ENCODE results near the gene MC3R.
"Not testable (repeated sequence)": the region's sequence is repeated elsewhere in the genome, so short reads cannot be mapped to it uniquely, and the experiment has no call there.

Gene MC3R

DNA sequence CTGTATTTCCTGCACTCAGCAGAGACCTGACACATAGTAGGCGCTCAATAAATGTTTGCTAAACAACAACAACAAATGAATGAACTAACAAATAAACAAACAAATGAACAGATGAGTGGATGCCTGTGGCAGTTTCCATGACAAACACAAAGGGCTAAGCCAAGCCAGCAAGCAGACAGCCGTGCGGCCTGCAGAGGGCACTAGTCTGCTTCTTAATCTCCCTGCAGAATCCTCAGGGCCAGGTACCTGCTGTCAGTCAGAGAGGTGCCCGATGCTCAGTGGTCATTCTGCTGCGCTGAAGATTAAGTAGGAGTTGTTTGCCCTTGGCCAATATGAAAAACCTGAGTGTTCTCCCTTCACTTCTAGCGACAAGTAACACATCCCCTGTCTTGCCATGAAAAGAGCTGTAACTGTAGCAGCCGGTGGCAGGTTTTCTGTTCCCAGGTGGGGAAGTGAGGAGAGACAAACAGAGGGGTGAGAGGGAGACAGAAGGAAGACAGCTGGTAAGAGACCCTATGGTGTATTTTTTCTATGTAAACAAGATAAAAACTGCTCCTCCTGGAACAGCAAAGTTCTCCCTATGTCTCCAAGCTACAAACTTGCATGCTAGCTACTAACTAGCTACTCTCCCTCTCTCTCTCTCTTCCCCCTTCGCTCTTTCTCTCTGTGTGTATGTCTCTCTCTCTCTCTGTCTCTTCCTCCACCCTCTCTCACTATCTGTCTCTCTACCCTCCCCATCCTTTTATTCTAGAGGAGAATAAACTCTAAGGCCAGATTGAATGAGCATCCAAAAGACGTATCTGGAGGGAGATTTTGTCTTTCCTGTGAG, at the start of gene MC3R:
Gene MC3R, plus strand, starts transcription at position 779 of the 829 bp plus-strand sequence. CDS start 112 bp downstream, outside the sequence.
- no peaks in the 10 kb centered on the region for H3K36me3 Mint-ChIP-seq
- no peaks in the 10 kb centered on the region for H3K4me1 Mint-ChIP-seq
- no peaks in the 10 kb centered on the region for H3K9me3 Mint-ChIP-seq
- no peak within 1 kb of the TSS for H3K27ac Mint-ChIP-seq
- H3K27me3 Mint-ChIP-seq, result peaks cover 39% of the 10 kb centered on the region
- no peak within 1 kb of the TSS for H3K4me3 Mint-ChIP-seq

DNA sequence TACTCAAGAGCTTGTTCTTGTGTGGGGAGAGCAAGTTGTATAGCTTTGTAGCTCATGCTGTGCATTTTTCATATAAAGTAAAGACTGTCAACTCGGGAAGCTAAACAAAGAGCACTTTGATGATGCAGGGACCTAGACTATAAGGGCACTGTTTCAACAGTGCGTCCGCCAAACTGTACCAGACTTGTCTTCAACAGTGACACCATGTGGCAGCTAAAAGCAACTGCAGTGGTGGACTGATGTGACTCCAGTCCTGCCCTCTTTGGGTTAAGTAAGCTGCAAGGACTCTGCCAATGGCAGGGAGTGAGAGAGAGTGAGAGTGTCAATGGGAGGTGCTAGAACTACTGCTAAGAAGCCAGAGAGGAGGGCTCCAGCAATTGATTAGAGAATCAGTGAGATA, 48.1 kb upstream of the MC3R start:
- H3K36me3 Mint-ChIP-seq, result no peaks in the 10 kb centered on the region
- peak overlapping the region; percentile 9 for H3K27ac Mint-ChIP-seq
- peaks cover 1% of the 10 kb centered on the region for H3K27me3 Mint-ChIP-seq
- H3K4me1 Mint-ChIP-seq, result no peaks in the 10 kb centered on the region
- H3K9me3 Mint-ChIP-seq, result peaks cover 18% of the 10 kb centered on the region
- no peak overlapping the region for H3K4me3 Mint-ChIP-seq

DNA sequence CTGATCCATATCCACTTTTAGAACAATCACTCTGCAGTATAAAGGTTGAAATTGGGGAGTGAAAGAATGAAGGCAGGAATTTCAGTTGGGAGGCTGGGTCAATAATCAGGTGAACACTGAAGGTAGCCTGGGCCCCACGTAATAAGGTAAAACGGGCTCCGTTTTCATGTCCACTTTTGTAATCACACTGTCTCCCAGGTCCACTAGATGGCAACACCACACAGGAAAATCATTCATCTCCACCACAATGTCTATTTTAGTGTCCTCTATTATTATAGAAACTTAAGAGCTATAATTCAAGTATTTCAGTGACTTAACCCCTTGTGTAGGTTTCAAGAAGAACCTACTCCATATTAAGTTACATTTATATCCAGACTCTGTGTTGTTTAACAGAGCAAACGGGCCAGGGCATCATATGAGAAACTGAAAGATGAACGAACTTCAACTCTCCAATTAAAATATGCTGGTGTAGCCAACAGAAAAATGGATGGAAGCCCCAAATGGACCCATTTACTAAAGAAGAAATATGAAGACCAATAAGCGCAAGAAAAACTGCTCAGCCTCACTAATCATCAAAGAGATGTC, 45.9 kb upstream of the MC3R start:
- Mint-ChIP-seq H3K27ac (no peak overlapping the region), H3K4me1 (no peaks in the 10 kb centered on the region), H3K4me3 (no peak overlapping the region), H3K27me3 (peaks cover 1% of the 10 kb centered on the region), H3K9me3 (peaks cover 18% of the 10 kb centered on the region), H3K36me3 (no peaks in the 10 kb centered on the region)

DNA sequence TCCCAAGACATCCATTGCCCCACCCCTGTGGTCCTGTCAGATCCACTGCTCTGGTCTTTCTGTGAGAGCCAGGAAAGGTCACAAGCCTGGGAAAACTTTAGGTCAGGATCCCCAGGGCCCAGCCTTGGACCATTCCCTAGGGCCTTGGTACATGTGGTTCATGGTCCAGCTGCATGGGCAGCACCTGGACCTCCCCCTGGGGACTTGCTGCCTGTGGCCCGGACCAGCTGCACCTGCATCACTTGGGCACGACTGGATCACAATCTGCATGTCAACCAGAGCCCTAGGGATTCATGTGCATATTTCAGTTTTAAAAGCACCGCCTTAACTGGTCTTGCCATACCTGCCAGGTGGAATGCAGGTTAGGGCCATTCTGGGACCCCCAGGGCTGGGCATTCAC, 44.3 kb upstream of the MC3R start:
- Mint-ChIP-seq H3K27me3 (peaks cover 4% of the 10 kb centered on the region), H3K4me1 (no peaks in the 10 kb centered on the region), H3K9me3 (peaks cover 18% of the 10 kb centered on the region), H3K4me3 (no peak overlapping the region), H3K36me3 (no peaks in the 10 kb centered on the region), H3K27ac (no peak overlapping the region)

DNA sequence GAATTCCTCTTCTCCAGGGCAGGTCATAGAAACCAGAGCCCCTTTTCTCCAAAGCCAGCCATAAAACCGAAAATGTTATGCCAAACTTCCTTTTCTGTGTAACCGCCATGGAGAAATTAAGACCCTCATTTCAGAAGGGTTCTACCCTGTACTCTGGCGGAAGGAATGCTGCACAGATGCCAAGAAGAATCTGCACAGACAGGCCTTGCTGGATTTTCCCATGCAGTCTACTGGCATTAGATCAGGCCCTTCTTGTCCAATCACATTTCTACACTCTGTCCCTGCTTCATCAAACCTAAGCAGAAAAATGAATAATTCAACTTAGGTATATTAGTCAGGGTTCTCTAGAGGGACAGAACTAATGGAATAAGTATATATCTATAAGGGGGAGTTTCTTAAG, 43.2 kb upstream of the MC3R start:
- no peaks in the 10 kb centered on the region for H3K36me3 Mint-ChIP-seq

DNA sequence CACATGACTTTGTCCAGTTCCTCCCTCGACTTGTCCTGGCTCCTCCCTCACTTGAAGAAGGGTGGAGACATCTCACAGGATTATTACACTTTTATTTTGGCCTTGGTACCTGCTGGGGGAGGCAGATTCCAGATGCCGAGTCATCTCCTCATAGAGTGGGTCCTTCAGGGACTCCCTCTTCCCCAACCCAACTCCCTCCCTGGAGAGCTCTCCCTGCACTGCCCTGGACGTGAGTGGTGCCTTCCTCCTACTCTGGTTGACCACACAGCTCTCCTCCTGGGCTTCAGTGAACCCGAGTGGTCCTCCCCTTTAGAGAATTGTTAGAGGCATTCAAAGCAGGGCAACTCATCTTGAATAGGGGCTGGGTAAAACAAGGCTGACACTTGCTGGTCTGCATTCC, 40.9 kb upstream of the MC3R start:
- H3K4me1 Mint-ChIP-seq, result no peaks in the 10 kb centered on the region
- H3K9me3 Mint-ChIP-seq, result no peaks in the 10 kb centered on the region
- H3K27me3 Mint-ChIP-seq, result peaks cover 13% of the 10 kb centered on the region
- no peak overlapping the region for H3K27ac Mint-ChIP-seq
- H3K4me3 Mint-ChIP-seq, result no peak overlapping the region
- no peaks in the 10 kb centered on the region for H3K36me3 Mint-ChIP-seq

More for the DNA sequence above, 43.2 kb upstream of the MC3R start:
- Mint-ChIP-seq H3K27ac (no peak overlapping the region), H3K9me3 (peaks cover 10% of the 10 kb centered on the region), H3K4me1 (no peaks in the 10 kb centered on the region), H3K4me3 (no peak overlapping the region), H3K27me3 (peaks cover 7% of the 10 kb centered on the region)

DNA sequence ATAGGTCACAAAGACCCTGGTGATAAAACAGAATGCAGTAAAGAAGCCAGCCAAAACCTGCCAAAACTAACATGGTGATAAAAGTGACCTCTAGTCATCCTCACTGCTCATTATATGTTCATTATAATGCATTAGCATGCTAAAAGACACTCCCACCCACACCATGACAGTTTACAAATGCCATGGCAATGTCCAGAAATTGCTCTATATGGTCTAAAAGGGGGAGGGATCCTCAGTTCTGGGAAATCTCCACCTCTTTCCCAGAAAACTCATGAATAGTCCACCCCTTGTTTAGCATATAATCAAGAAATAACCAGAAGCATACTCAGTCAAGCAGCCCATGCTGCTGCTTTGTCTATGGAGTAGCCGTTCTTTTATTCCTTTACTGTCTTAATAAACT, 40.4 kb upstream of the MC3R start:
- no peaks in the 10 kb centered on the region for H3K9me3 Mint-ChIP-seq
- no peak overlapping the region for H3K4me3 Mint-ChIP-seq
- H3K27me3 Mint-ChIP-seq, result peaks cover 14% of the 10 kb centered on the region
- no peaks in the 10 kb centered on the region for H3K4me1 Mint-ChIP-seq
- no peak overlapping the region for H3K27ac Mint-ChIP-seq
- H3K36me3 Mint-ChIP-seq, result no peaks in the 10 kb centered on the region

DNA sequence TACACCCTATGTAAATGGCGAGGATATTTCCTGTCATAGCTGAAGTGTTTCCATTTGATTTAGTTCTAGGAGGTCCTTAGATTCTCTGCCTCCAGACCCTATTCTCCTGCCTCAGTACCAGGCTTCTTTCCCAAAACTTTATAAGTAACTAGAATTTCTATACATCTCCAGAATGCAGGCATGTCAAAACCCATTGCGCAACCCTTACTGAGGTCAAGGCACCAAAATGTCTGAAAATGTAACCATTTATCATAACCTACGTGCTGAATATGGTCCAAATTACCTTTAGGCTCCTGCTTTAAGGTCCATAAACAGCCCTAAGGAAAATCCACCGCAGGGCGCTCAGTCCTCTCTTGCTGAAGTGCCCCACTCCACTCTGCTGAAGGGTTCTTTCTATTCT, 37.5 kb upstream of the MC3R start:
- peaks cover 23% of the 10 kb centered on the region for H3K27me3 Mint-ChIP-seq
- peaks cover 9% of the 10 kb centered on the region for H3K9me3 Mint-ChIP-seq
- no peak overlapping the region for H3K4me3 Mint-ChIP-seq
- no peaks in the 10 kb centered on the region for H3K4me1 Mint-ChIP-seq
- H3K27ac Mint-ChIP-seq, result no peak overlapping the region
- no peaks in the 10 kb centered on the region for H3K36me3 Mint-ChIP-seq

DNA sequence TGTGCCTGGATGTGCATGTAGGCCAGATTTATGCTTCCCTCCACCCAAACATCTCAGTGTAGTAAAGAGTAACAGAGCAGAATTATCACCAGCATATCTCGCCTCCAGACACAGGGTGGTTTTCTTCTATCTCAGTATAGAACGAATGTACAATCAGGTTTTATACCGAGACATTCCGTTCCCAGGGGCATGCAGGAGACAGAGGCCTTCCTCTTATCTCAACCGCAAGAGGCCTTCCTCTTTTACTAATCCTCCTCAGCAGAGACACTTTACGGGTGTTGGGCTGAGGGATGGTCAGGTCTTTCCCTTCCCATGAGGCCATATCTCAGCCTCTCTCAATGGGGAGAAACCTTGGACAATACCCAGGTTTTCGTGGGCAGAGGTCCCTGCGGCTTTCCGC, 36.4 kb upstream of the MC3R start:
- no peak overlapping the region for H3K27ac Mint-ChIP-seq
- H3K9me3 Mint-ChIP-seq, result peaks cover 9% of the 10 kb centered on the region
- H3K27me3 Mint-ChIP-seq, result peaks cover 24% of the 10 kb centered on the region
- H3K36me3 Mint-ChIP-seq, result no peaks in the 10 kb centered on the region
- no peaks in the 10 kb centered on the region for H3K4me1 Mint-ChIP-seq
- no peak overlapping the region for H3K4me3 Mint-ChIP-seq

DNA sequence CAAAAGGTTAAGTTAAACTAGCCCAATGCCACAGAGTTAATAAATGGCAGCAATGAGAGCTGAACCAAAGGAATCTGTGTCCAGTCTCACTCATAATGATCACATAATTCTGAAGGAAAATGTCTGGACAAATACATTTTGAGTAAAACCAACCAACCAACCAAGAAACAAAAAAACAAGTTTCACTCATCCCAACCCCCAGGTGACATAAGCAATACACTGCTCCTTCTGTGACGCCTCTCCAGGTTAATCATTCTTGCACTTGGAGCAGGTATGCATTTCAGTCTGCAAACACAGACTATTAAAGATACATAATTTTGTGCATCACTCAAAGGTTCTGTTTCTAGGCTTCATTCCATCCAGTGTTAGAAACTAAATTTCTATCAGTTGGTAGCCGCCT, 35.2 kb upstream of the MC3R start:
- Mint-ChIP-seq H3K4me3 (no peak overlapping the region), H3K27ac (no peak overlapping the region), H3K4me1 (no peaks in the 10 kb centered on the region), H3K9me3 (peaks cover 9% of the 10 kb centered on the region), H3K36me3 (no peaks in the 10 kb centered on the region), H3K27me3 (peaks cover 24% of the 10 kb centered on the region)

DNA sequence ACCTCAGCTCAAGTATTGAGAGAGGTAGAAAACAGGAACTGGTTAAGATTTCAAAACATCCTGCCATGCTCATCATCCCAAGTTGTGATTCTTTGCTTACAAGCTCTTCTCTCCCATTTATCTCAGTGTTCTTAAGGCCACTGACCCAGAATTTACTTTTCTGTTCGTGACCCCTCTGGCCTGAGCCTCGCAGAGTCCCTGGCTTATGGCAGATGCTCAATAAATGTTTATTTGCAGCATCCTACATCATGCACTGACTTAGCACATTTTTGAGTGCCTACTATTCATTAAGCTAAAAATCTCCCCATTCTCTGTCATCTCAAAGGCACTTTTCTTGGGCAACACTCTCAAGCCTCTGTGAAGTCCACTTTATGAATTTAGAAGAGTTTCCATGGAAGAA, 33.4 kb upstream of the MC3R start:
- Mint-ChIP-seq H3K36me3 (no peaks in the 10 kb centered on the region), H3K27me3 (peaks cover 19% of the 10 kb centered on the region), H3K4me3 (no peak overlapping the region), H3K9me3 (peaks cover 9% of the 10 kb centered on the region), H3K4me1 (no peaks in the 10 kb centered on the region), H3K27ac (no peak overlapping the region)

DNA sequence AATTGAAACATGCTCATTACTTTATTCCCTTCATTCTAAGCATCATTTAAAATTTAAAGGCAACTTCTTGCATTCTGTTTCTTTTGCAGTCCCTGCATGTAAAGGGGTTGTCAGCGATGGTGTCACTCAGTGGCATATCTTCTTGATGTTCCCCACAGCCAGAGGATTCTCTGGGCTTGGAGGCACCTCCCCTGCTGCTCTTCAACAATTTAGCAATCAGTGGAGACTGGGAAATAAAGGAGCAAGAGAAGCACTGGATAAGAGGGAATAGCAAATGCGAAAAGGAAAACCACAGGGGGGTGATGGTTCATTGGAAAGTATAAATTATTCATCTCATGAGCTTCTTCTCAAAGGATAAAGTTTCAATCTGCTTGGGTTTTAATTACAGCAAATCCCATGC, 30.7 kb upstream of the MC3R start:
- Mint-ChIP-seq H3K4me3 (no peak overlapping the region), H3K4me1 (no peaks in the 10 kb centered on the region), H3K27me3 (peaks cover 13% of the 10 kb centered on the region), H3K9me3 (peaks cover 9% of the 10 kb centered on the region), H3K27ac (no peak overlapping the region), H3K36me3 (no peaks in the 10 kb centered on the region)

DNA sequence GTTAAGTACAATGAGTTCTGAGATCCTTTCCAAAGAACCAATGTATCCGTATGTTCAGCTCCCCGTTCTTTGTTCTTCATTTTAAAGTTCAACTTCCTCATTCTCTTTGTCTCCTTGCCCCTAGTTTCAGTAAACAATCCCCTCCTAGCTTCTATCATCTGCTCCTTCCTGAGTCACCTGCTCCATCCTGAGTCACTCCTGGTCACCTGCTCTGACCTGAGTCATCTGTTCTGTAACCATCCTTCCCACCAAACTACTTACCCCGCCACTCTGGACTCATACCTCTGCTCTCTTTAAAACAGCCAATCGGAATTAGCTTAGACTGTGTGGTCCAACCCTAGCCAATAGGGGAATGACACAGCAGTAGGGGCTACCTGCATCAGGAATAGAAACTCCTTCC, 27.3 kb upstream of the MC3R start:
- H3K36me3 Mint-ChIP-seq, H3K9me3 Mint-ChIP-seq, H3K4me3 Mint-ChIP-seq, H3K4me1 Mint-ChIP-seq, H3K27ac Mint-ChIP-seq, H3K27me3 Mint-ChIP-seq: not testable (repeated sequence)

DNA sequence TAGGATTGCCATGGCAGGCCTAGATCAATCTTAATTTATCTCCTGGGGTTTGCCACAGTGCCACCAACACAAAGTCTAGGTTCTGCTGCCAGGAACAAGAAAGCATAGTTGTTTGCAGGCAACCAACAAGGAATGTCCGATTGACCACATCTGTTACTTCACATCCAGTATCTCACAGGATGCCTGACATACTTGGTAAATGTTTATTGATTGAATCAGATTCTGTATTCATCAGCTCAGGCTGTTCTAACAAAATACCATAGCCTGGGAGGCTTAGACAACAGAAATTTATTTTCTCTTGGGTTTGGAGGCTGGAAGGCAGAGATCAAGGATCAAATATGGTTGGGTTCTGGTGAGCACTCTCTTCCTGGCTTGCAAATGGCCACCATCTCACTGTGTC, 26.3 kb upstream of the MC3R start:
- H3K27me3 Mint-ChIP-seq, result peaks cover 3% of the 10 kb centered on the region
- no peaks in the 10 kb centered on the region for H3K9me3 Mint-ChIP-seq
- H3K27ac Mint-ChIP-seq, result no peak overlapping the region
- no peaks in the 10 kb centered on the region for H3K4me1 Mint-ChIP-seq
- H3K4me3 Mint-ChIP-seq, result no peak overlapping the region
- H3K36me3 Mint-ChIP-seq, result no peaks in the 10 kb centered on the region

DNA sequence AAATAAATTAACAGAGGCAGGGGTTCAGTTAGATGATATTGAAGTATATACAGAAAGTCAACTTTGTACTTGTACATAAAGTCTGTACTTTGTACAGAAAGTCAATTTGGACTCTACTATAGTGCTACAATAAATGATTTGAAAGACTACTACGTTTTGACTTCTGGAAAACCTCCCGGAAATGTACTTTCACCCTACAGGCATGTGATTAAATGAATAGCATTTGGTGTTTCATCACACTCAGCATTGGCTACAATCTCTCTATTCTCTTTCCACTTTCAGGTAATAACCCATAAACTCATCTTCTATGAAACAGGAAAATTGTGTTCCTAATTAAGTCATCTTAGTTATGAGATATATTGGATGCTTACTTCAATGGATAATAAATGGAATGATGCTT, 25.6 kb upstream of the MC3R start:
- peaks cover 3% of the 10 kb centered on the region for H3K27me3 Mint-ChIP-seq
- H3K36me3 Mint-ChIP-seq, result no peaks in the 10 kb centered on the region
- no peak overlapping the region for H3K27ac Mint-ChIP-seq
- no peaks in the 10 kb centered on the region for H3K9me3 Mint-ChIP-seq
- H3K4me1 Mint-ChIP-seq, result no peaks in the 10 kb centered on the region
- H3K4me3 Mint-ChIP-seq, result no peak overlapping the region

DNA sequence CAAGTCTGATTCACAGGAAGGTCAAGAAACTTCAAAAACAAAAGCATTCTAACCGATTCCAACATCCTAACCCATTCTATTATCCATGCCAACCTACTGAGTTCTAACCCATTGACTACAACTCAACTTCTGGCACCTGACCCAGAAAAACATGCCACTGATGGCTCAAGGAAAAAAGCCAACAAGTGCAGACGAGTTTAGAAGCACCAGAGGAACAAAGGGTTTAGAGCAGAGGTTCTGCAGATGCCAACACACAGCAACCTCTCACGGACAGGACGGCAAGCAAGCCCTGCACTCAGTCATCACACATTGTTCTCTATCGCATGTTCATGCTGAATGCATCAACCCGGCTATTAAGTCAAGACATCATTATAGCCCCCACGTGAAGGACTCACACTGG, 25.2 kb upstream of the MC3R start:
- Mint-ChIP-seq H3K4me1 (no peaks in the 10 kb centered on the region), H3K27me3 (peaks cover 3% of the 10 kb centered on the region), H3K4me3 (no peak overlapping the region), H3K9me3 (no peaks in the 10 kb centered on the region), H3K27ac (no peak overlapping the region), H3K36me3 (no peaks in the 10 kb centered on the region)

DNA sequence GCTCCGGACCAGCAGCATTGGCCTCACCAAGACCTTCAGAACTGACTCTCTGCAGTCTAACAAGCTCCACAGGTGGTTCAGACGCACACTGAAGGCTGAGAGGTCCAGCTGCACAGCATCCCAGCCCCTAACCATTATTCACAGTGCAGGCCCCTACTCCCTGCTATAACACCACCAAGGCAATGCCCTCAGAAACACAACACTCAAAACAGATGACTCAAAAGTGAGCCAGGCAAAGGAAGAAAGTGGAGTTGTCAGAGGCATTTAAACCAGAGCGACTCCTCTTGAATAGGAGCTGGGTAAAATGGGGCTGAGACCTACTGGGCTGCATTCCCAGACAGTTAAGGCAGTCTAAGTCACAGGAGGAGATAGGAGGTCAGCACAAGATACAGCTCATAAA, 20.5 kb upstream of the MC3R start:
- Mint-ChIP-seq H3K4me3 (no peak overlapping the region), H3K27ac (no peak overlapping the region), H3K36me3 (no peaks in the 10 kb centered on the region), H3K4me1 (no peaks in the 10 kb centered on the region), H3K27me3 (peaks cover 8% of the 10 kb centered on the region), H3K9me3 (no peaks in the 10 kb centered on the region)

Measured in activated naive CD4-positive, alpha-beta T cell treated with anti-CD3 and anti-CD28 coated beads, Interleukin-2, amount 50 U/mL, for 24 hours (primary cell).